ENCODE measurements around the gene GINS3.
"Not testable (repeated sequence)": the region's sequence is repeated elsewhere in the genome, so short reads cannot be mapped to it uniquely, and the experiment has no call there.

- TF ChIP-seq CTCF, POLR2A, POLR2AphosphoS5 (IDR thresholded peaks at IDR 0.05): not testable (repeated sequence)
These were observed 4.6 kb downstream of the GINS3 start for GRCh38 chr16:58396897-58397296.
